K562 (cell line): ENCODE results near the gene GABRR2.

Experiments used
- CHD2 ChIP-seq: IDR thresholded peaks from 2 replicates; pipeline ENCODE4 v1.6.1; 2011; ENCODE audit warnings: low read depth, low read length
- IRF2 ChIP-seq: sonication (generic); formaldehyde crosslinking; IDR thresholded peaks from 2 replicates; pipeline ENCODE4 v1.8.1; 2022; ENCODE audit warnings: mild to moderate bottlenecking, missing genetic modification reagents
- POLR2A ChIP-seq: fragments of 450-650 bp; conservative IDR thresholded peaks from 2 replicates; pipeline ENCODE4 v1.6.1; 2016
- SAFB2 ChIP-seq: fragments of 200-400 bp; formaldehyde crosslinking; IDR thresholded peaks from 2 replicates; pipeline ENCODE4 v1.6.1; 2018; ENCODE audit warnings: borderline replicate concordance, low read length, low read depth, moderate library complexity; ENCODE audit not compliant: severe bottlenecking
- TAF1 ChIP-seq: IDR thresholded peaks from 2 replicates; pipeline ENCODE4 v1.6.1; 2011; ENCODE audit warnings: mild to moderate bottlenecking, low read length, moderate library complexity; ENCODE audit not compliant: insufficient read depth, control insufficient read depth, severe bottlenecking; ENCODE audit errors: extremely low read depth

DNA sequence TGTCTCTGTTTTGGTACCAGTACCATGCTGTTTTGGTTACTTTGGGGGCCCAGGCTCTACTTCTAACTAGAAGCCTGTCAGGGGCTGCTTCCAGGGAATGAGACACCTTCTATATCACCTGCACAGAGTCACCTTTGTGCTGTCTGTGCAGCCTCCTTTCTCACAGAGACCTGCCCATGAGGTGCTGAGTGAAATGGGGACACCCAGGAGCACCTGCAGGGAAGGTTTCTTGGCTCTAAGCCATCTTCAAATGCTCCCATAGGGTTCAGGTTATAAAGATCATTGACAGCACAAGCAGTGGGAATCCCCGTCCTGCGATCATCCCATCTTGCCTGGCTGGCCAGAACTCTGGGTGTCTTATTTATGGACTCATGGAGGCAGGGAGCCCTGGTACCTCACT, 19.1 kb downstream of the GABRR2 start:
- TF ChIP-seq CHD2, result no peak
- TF ChIP-seq POLR2A, result no peak
- no peak for TF ChIP-seq IRF2 (CRISPR knock-in tag)
- TF ChIP-seq SAFB2, result no peak
- no peak for TF ChIP-seq TAF1
